Activated B cell treated with CpG ODN at 0.5 μM for 24 hours (primary cell): ENCODE results near the gene HGF. TPM values are rescaled to one million over a fixed set of nuclear protein-coding genes. Genes with fewer than 3 reads are reported as not detected.

Source experiments
- ATAC-seq: fragments of 200-7000 bp; cut with Tn5 transposase; one replicate; pipeline ENCODE4 v1.10.0; 2021; ENCODE audit warnings: low read depth, mild to moderate bottlenecking, moderate library complexity
- CTCF ChIA-PET: fragments of 350-600 bp; sonication (Branson Sonifier 250); formaldehyde crosslinking; loops from one replicate; lab custom pipeline; 2021; ENCODE audit warnings: antibody characterized with exemption; lab: Charles Lee
- POLR2A ChIA-PET: fragments of 350-600 bp; sonication (Branson Sonifier 250); formaldehyde crosslinking; loops from one replicate; lab custom pipeline; 2021; ENCODE audit warnings: antibody characterized with exemption; lab: Charles Lee
- DNase-seq: peaks from one replicate; pipeline ENCODE4 v3.0.0; 2022
- H3K27ac Mint-ChIP-seq: one replicate; pipeline ENCODE4 v1.8.0; 2020; ENCODE audit warnings: mixed read lengths
- H3K27me3 Mint-ChIP-seq: one replicate; pipeline ENCODE4 v1.8.0; 2021; ENCODE audit warnings: mixed read lengths
- H3K36me3 Mint-ChIP-seq: one replicate; pipeline ENCODE4 v1.8.0; 2021; ENCODE audit warnings: low read depth, mixed read lengths
- H3K4me1 Mint-ChIP-seq: one replicate; pipeline ENCODE4 v1.8.0; 2021; ENCODE audit warnings: mixed read lengths
- H3K4me3 Mint-ChIP-seq: one replicate; pipeline ENCODE4 v1.8.0; 2020; ENCODE audit warnings: mild to moderate bottlenecking, mixed read lengths
- H3K9me3 Mint-ChIP-seq: one replicate; pipeline ENCODE4 v1.8.0; 2020; ENCODE audit warnings: mixed read lengths
- CTCF ChIP-seq: fragments of 200-600 bp; IDR thresholded peaks from one replicate; pipeline ENCODE4 v1.8.0; 2022; ENCODE audit warnings: antibody characterized with exemption, mild to moderate bottlenecking
- intact Hi-C: fragments of 100-400 bp; cut with micrococcal nuclease; formaldehyde crosslinking; loops from one replicate; pipeline ENCODE4 v1.15.1; 2024
- total RNA-seq: library from RNA; stranded (reverse); gene quantifications from 2 replicates; pipeline ENCODE4 v1.2.3, GENCODE V29; 2022

Gene HGF
- total RNA-seq, 1 donor from 2014 or later: not detected

- peaks cover 4% of the 10 kb centered on the region for H3K4me1 Mint-ChIP-seq
- TF ChIP-seq CTCF: no peak
- no peaks in the 10 kb centered on the region for H3K27me3 Mint-ChIP-seq
- no peak for ATAC-seq
- no peaks in the 10 kb centered on the region for H3K36me3 Mint-ChIP-seq
- H3K9me3 Mint-ChIP-seq: no peaks in the 10 kb centered on the region
- no peak overlapping the region for H3K27ac Mint-ChIP-seq
- CTCF ChIA-PET: no interaction called here
- POLR2A ChIA-PET: no interaction called here
- DNase-seq: no peak
- intact Hi-C loops: no loop called here
- H3K4me3 Mint-ChIP-seq: no peak overlapping the region
These were observed 4.7 kb upstream of the HGF start for GRCh38 chr7:81774551-81774950.

DNA sequence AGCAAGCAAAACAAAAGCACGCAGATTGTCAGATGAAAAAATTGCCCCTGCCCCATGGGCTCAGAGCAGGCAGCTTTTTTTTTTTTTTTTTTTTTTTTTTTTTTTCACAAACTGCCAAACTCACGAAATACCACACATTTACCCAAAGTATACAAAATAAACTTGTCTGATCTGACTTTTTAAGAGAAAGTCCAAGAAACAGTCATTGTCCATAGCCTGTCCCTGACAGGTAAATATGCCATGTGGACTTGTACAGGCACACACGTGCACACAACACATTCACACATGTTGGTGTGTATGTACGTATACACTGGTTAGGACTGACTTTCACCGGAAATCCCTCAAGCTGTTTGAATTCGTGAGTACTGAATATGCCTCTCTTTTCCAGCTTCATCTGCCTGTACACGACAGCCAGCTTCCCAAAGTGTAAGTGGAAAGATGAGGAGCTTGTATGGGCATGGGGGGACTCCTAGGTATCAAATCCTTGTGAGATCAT, 929 bp upstream of the HGF start:
- H3K27ac Mint-ChIP-seq: no peak overlapping the region
- no peak overlapping the region for H3K4me3 Mint-ChIP-seq
- intact Hi-C loops: no loop called here
- H3K36me3 Mint-ChIP-seq: no peaks in the 10 kb centered on the region
- no peaks in the 10 kb centered on the region for H3K9me3 Mint-ChIP-seq
- H3K27me3 Mint-ChIP-seq: no peaks in the 10 kb centered on the region
- TF ChIP-seq CTCF: no peak
- no peak for ATAC-seq
- DNase-seq: no peak
- ChIA-PET POLR2A (interaction anchor here (0.7 kb wide), 1 partner anchor 257 kb away, joined by 7 read pairs; no protein-coding TSS in a partner anchor), CTCF (no interaction called here)
- peaks cover 11% of the 10 kb centered on the region for H3K4me1 Mint-ChIP-seq

DNA sequence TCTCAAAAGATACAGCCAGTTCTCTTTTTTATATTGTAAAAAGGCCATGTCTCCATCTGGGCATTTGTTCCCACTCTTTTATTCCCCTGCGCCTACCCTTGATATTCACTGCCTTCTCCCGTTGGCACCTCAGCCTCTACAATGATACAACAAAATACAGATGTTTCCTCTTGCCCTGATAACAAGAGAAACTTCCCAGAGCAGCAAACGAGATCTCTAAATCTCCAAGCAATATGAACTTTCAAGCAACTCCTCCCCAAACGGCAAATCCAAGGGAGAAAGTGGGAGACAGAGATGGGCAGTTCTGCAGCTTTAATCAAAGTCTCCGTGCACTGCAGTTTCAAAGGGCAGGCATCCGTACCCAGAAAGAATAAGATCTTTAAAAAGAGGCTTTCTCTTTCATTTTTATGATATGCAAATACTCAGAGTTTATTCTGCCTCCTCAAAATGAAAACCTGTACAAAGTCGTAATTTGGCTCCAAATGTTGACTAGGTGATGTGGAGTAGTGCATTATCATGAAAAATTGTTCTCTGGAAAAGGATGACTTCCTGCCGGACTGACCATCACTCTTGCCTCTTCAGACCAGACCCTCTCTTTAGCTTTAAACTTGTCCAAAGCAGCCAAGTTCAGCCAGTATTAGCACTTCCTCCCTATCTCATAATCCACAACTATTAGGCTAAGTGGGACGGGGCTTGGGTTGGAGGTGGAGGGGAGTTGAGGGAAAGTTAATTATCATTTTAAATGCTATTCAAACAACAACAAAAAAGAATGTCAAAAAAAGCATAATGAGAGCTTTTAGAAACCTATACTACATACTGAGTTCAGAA, 682 bp downstream of the HGF start:
- ChIA-PET CTCF (interaction anchor here (0.7 kb wide), 1 partner anchor 715 kb away, joined by 3 read pairs; no protein-coding TSS in a partner anchor), POLR2A (no interaction called here)
- intact Hi-C loops: no loop called here
- Mint-ChIP-seq H3K27me3 (no peaks in the 10 kb centered on the region), H3K27ac (no peak overlapping the region), H3K4me1 (peaks cover 11% of the 10 kb centered on the region), H3K4me3 (peak overlapping the region; percentile 44), H3K36me3 (no peaks in the 10 kb centered on the region), H3K9me3 (no peaks in the 10 kb centered on the region)
- ATAC-seq (no peak), DNase-seq (no peak)
- TF ChIP-seq CTCF: no peak

- ATAC-seq: no peak
- intact Hi-C loops: no loop called here
- POLR2A ChIA-PET: no interaction called here
- DNase-seq: no peak
- H3K36me3 Mint-ChIP-seq: no peaks in the 10 kb centered on the region
- H3K4me1 Mint-ChIP-seq: peaks cover 11% of the 10 kb centered on the region
- no peaks in the 10 kb centered on the region for H3K27me3 Mint-ChIP-seq
- CTCF ChIA-PET: no interaction called here
- no peak overlapping the region for H3K4me3 Mint-ChIP-seq
- H3K9me3 Mint-ChIP-seq: no peaks in the 10 kb centered on the region
- no peak overlapping the region for H3K27ac Mint-ChIP-seq
- TF ChIP-seq CTCF: no peak
These were observed 1.9 kb downstream of the HGF start for GRCh38 chr7:81767926-81768325.

DNA sequence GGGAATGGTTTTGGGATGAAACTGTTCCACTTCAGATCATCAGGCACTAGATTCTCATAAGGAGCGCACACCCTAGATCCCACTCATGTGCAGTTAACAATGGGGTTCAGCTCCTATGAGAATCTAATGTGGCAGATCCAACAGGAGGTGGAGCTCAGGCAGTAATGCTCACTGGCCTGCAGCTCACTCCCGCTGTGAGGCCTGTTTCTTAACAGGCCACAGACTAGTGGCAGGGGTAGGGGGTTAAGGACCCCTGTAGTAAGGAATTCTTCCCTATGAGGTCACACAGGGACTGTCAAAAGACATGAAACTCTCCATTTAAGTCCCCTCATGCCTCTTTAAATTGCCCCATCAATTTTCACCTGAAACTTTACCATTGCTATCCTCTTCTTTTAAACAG, 8.0 kb downstream of the HGF start:
- no peak overlapping the region for H3K27ac Mint-ChIP-seq
- no peak for DNase-seq
- TF ChIP-seq CTCF: no peak
- intact Hi-C loops: no loop called here
- H3K4me3 Mint-ChIP-seq: no peak overlapping the region
- ChIA-PET POLR2A (no interaction called here), CTCF (no interaction called here)
- no peaks in the 10 kb centered on the region for H3K27me3 Mint-ChIP-seq
- no peaks in the 10 kb centered on the region for H3K4me1 Mint-ChIP-seq
- H3K36me3 Mint-ChIP-seq: no peaks in the 10 kb centered on the region
- no peaks in the 10 kb centered on the region for H3K9me3 Mint-ChIP-seq
- no peak for ATAC-seq
